PC-3 (cell line): ENCODE measurements around the gene LRRN4CL. TPM values are rescaled to one million over a fixed set of nuclear protein-coding genes. Genes with fewer than 3 reads are reported as not detected.
A peak's percentile ranks its signal among the peaks of the same experiment; 100 is the strongest.

Experiments used
- ATAC-seq: fragments of 200-7000 bp; cut with Tn5 transposase; 2 replicates; pipeline ENCODE4 v1.9.1; 2020; ENCODE audit warnings: mild to moderate bottlenecking, moderate library complexity
- BruUV-seq: library from RNA; stranded (reverse); fragments of 400-500 nt; replicated peaks from 2 replicates; lab custom pipeline; 2021; lab: Mats Ljungman, UMichigan
- CTCF ChIA-PET: fragments of 300-600 bp; sonication (Branson Sonifier 250); formaldehyde crosslinking; loops from one replicate; lab custom pipeline; 2022; ENCODE audit warnings: antibody characterized with exemption; lab: Charles Lee
- POLR2A ChIA-PET: fragments of 300-600 bp; sonication (Branson Sonifier 250); formaldehyde crosslinking; loops from one replicate; lab custom pipeline; 2022; ENCODE audit warnings: antibody characterized with exemption; ENCODE audit not compliant: unreplicated experiment; lab: Charles Lee
- DNase-seq: peaks from one replicate; pipeline ENCODE4 v3.0.0-alpha.2; 2015
- H2AFZ ChIP-seq: fragments of 300-600 bp; sonication (generic); 2 replicates; pipeline ENCODE4 v1.6.0; 2016; ENCODE audit warnings: antibody characterized with exemption, low read length
- H3F3A ChIP-seq: fragments of 300-600 bp; sonication (generic); one replicate; pipeline ENCODE4 v1.6.0; 2017; ENCODE audit warnings: antibody characterized with exemption, low read length, control low read depth, mild to moderate bottlenecking; ENCODE audit not compliant: unreplicated experiment
- H3K27ac ChIP-seq: fragments of 300-600 bp; sonication (generic); 2 replicates; pipeline ENCODE4 v1.5.1; 2016; ENCODE audit warnings: mild to moderate bottlenecking, low read length
- H3K27me3 ChIP-seq: fragments of 300-600 bp; sonication (generic); 2 replicates; pipeline ENCODE4 v1.6.1; 2016; ENCODE audit warnings: low read length, mixed read lengths
- H3K36me3 ChIP-seq: fragments of 300-600 bp; sonication (generic); 2 replicates; pipeline ENCODE4 v1.6.1; 2016; ENCODE audit warnings: low read depth, mixed run types, low read length, mixed read lengths
- H3K4me1 ChIP-seq: fragments of 300-600 bp; sonication (generic); 2 replicates; pipeline ENCODE4 v1.5.1; 2016; ENCODE audit warnings: low read length; ENCODE audit not compliant: insufficient read depth
- H3K4me2 ChIP-seq: fragments of 300-600 bp; sonication (generic); 2 replicates; pipeline ENCODE4 v1.6.0; 2016; ENCODE audit warnings: low read length
- H3K4me3 ChIP-seq: fragments of 300-600 bp; sonication (generic); 2 replicates; pipeline ENCODE4 v1.5.1; 2016; ENCODE audit warnings: mild to moderate bottlenecking, low read length, mixed read lengths
- H3K79me2 ChIP-seq: fragments of 300-600 bp; sonication (generic); 2 replicates; pipeline ENCODE4 v1.6.1; 2017; ENCODE audit warnings: low read length, mixed read lengths
- H3K9ac ChIP-seq: fragments of 300-600 bp; sonication (generic); 2 replicates; pipeline ENCODE4 v1.6.0; 2016; ENCODE audit warnings: mild to moderate bottlenecking, low read length
- H3K9me2 ChIP-seq: fragments of 300-600 bp; sonication (generic); replicated peaks from 2 replicates; pipeline ENCODE4 v1.6.1; 2016; ENCODE audit warnings: mixed run types, low read length, mixed read lengths
- H3K9me3 ChIP-seq: fragments of 300-600 bp; sonication (generic); 2 replicates; pipeline ENCODE4 v1.6.1; 2016; ENCODE audit warnings: low read length, mixed read lengths
- H4K20me1 ChIP-seq: fragments of 300-600 bp; sonication (generic); 2 replicates; pipeline ENCODE4 v1.6.1; 2016; ENCODE audit warnings: low read length, mixed read lengths
- CTCF ChIP-seq: fragments of 300-600 bp; sonication (generic); conservative IDR thresholded peaks from 2 replicates; pipeline ENCODE4 v1.5.1; 2017; ENCODE audit warnings: antibody characterized with exemption, low read depth, mild to moderate bottlenecking, low read length
- EZH2 ChIP-seq: fragments of 300-600 bp; sonication (generic); IDR thresholded peaks from one replicate; pipeline ENCODE4 v1.6.1; 2017; ENCODE audit warnings: antibody characterized with exemption, mild to moderate bottlenecking, low read length; ENCODE audit not compliant: unreplicated experiment
- EZH2phosphoT487 ChIP-seq: fragments of 300-600 bp; sonication (generic); IDR thresholded peaks from 2 replicates; pipeline ENCODE4 v1.6.1; 2018; ENCODE audit warnings: mild to moderate bottlenecking, antibody characterized with exemption, low read length, borderline replicate concordance
- intact Hi-C: fragments of 100-400 bp; cut with micrococcal nuclease; formaldehyde crosslinking; loops from 2 replicates; pipeline ENCODE4 v1.9.0; 2023
- total RNA-seq: library from RNA; depleted of rRNA; stranded (reverse); fragments of >200 nt; gene quantifications from 2 replicates; pipeline ENCODE4 v1.2.3, GENCODE V29; 2014

The LRRN4CL gene
- total RNA-seq, 1 experiment from 2014 or later: 0.51 TPM

DNA sequence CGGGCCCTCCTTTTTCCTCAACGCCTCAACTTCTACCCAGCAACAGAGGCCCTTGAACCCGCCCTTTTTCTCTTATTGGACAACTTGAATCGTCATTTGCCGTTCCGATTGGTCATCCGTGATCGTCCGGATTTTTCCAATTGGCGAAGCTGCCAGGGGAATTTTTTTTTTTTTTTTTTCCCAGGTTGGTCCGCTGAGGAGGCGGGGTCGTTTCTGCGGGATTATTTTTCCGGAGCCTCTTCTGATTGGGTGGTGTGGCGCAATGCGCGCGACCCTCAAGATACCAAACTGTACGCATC lies 38.5 kb upstream of the LRRN4CL start:
- peak overlapping the region; percentile 90 for H3K27ac ChIP-seq
- ChIA-PET CTCF (interaction anchor here (0.6 to 1.5 kb wide), 4 partner anchors 11 to 152 kb away, joined by 3 to 9 read pairs (median 5); partner anchors contain the start of gene TMEM179B), POLR2A (interaction anchor here (0.6 to 2.8 kb wide), 5 partner anchors 26 to 63 kb away, joined by 3 to 19 read pairs (median 7); partner anchors contain the start of genes C11orf98, CSKMT, LBHD1 and TAF6L)
- H3K79me2 ChIP-seq: peaks cover 79% of the 10 kb centered on the region
- peak overlapping the region; percentile 88 for H3K4me2 ChIP-seq
- peaks cover 9% of the 10 kb centered on the region for H3K4me1 ChIP-seq
- no peaks in the 10 kb centered on the region for H3K9me2 ChIP-seq
- peaks cover 35% of the 10 kb centered on the region for H4K20me1 ChIP-seq
- BruUV-seq: no TSS peak
- TF ChIP-seq EZH2 (no peak), EZH2phosphoT487 (no peak), CTCF (no peak)
- H2AFZ ChIP-seq: peak overlapping the region; percentile 97
- no peaks in the 10 kb centered on the region for H3F3A ChIP-seq
- peaks cover 18% of the 10 kb centered on the region for H3K36me3 ChIP-seq
- peak; percentile 55 for ATAC-seq
- no peaks in the 10 kb centered on the region for H3K27me3 ChIP-seq
- intact Hi-C loops: loop anchor here (1.0 to 10.0 kb wide), 7 partner anchors 21 to 1457 kb away; partner anchors contain the start of genes BSCL2, GNG3, SLC3A2 and STIP1
- peak; percentile 99 for DNase-seq
- H3K4me3 ChIP-seq: peak overlapping the region; percentile 91
- no peaks in the 10 kb centered on the region for H3K9me3 ChIP-seq
- H3K9ac ChIP-seq: peak overlapping the region; percentile 85

GRCh38 chr11:62727165-62727871 lies 38.0 kb upstream of the LRRN4CL start, which contains the start of gene HNRNPUL2:
Gene HNRNPUL2, minus strand, starts transcription at chr11:62727457. Its CDS starts 301 bp downstream, at chr11:62727156.
- Histone ChIP-seq H3K27ac (peak within 1 kb of the TSS; percentile 90), H3K4me3 (peak within 1 kb of the TSS; percentile 91), H3K4me1 (peaks cover 9% of the 10 kb centered on the region), H3K27me3 (no peaks in the 10 kb centered on the region), H3K36me3 (peaks cover 23% of the 10 kb centered on the region), H3K9ac (peak within 1 kb of the TSS; percentile 85), H3K9me2 (no peaks in the 10 kb centered on the region), H3K4me2 (peak within 1 kb of the TSS; percentile 88), H3K9me3 (no peaks in the 10 kb centered on the region), H2AFZ (peak within 1 kb of the TSS; percentile 97), H3F3A (no peaks in the 10 kb centered on the region), H3K79me2 (peaks cover 80% of the 10 kb centered on the region), H4K20me1 (peaks cover 40% of the 10 kb centered on the region)
- no peak for TF ChIP-seq EZH2
- TF ChIP-seq CTCF: no peak
- no peak for TF ChIP-seq EZH2phosphoT487
- intact Hi-C loops: loop anchor here (2.0 to 10.0 kb wide), 4 partner anchors 50 to 1457 kb away; partner anchors contain the start of genes SLC3A2, STIP1 and UBXN1
- CTCF ChIA-PET: interaction anchor here (0.6 to 1.5 kb wide), 6 partner anchors 11 to 153 kb away, joined by 3 to 9 read pairs (median 4); partner anchors contain the start of genes LBHD1 and TMEM179B
- no TSS peak for BruUV-seq
- ATAC-seq: peak; percentile 82
- POLR2A ChIA-PET: interaction anchor here (0.5 to 2.8 kb wide), 11 partner anchors 27 to 1512 kb away, joined by 3 to 19 read pairs (median 5); partner anchors contain the start of genes C11orf98, CSKMT, LBHD1 and TAF6L
- DNase-seq: peak; percentile 100
